ENCODE results near the gene KRTAP1-3.
"Not testable (repeated sequence)": the region's sequence is repeated elsewhere in the genome, so short reads cannot be mapped to it uniquely, and the experiment has no call there.

Gene KRTAP1-3

GRCh38 chr17:41046735-41047465 lies 12.2 kb upstream of the KRTAP1-3 start, which contains the start of gene KRTAP2-1:
Gene KRTAP2-1, minus strand, starts transcription at chr17:41047316. Its CDS starts 49 bp downstream, at chr17:41047267.
- peaks cover 67% of the 10 kb centered on the region for H3K27me3 Mint-ChIP-seq
- DNase-seq (ENCODE audit: low spot score in 2 of 2); H3K36me3 Mint-ChIP-seq (ENCODE audit: insufficient read depth); H3K9me3 Mint-ChIP-seq; ATAC-seq (replicated peaks; ENCODE audit: extremely low read depth, poor library complexity, severe bottlenecking); H3K27ac Mint-ChIP-seq (ENCODE audit: low read depth); H3K4me3 Mint-ChIP-seq; H3K4me1 Mint-ChIP-seq: not testable (repeated sequence)

GRCh38 chr17:41042953-41043352 lies 8.3 kb upstream of the KRTAP1-3 start:
- H3K4me1 Mint-ChIP-seq: no peaks in the 10 kb centered on the region
- ATAC-seq (replicated peaks; ENCODE audit: extremely low read depth, poor library complexity, severe bottlenecking) (no peak), DNase-seq (ENCODE audit: low spot score in 2 of 2) (no peak)
- no peak overlapping the region for H3K27ac Mint-ChIP-seq (ENCODE audit: low read depth)
- no peaks in the 10 kb centered on the region for H3K9me3 Mint-ChIP-seq
- no peaks in the 10 kb centered on the region for H3K36me3 Mint-ChIP-seq (ENCODE audit: insufficient read depth)
- peaks cover 67% of the 10 kb centered on the region for H3K27me3 Mint-ChIP-seq
- H3K4me3 Mint-ChIP-seq: no peak overlapping the region

- ATAC-seq (replicated peaks; ENCODE audit: extremely low read depth, poor library complexity, severe bottlenecking); DNase-seq (ENCODE audit: low spot score in 2 of 2); H3K27ac Mint-ChIP-seq (ENCODE audit: low read depth); H3K36me3 Mint-ChIP-seq (ENCODE audit: insufficient read depth); H3K9me3 Mint-ChIP-seq; H3K4me3 Mint-ChIP-seq; H3K4me1 Mint-ChIP-seq: not testable (repeated sequence)
- peaks cover 61% of the 10 kb centered on the region for H3K27me3 Mint-ChIP-seq
These were observed 6.3 kb upstream of the KRTAP1-3 start, which contains the start of gene KRTAP1-1 for GRCh38 chr17:41040783-41041571. Gene KRTAP1-1, minus strand, starts transcription at chr17:41041450. Its CDS starts 53 bp downstream, at chr17:41041397.

GRCh38 chr17:41037853-41038350 lies 3.2 kb upstream of the KRTAP1-3 start:
- H3K36me3 Mint-ChIP-seq (ENCODE audit: insufficient read depth): no peaks in the 10 kb centered on the region
- ATAC-seq (replicated peaks; ENCODE audit: extremely low read depth, poor library complexity, severe bottlenecking) (no peak), DNase-seq (ENCODE audit: low spot score in 2 of 2) (no peak)
- H3K27me3 Mint-ChIP-seq: peaks cover 74% of the 10 kb centered on the region
- H3K27ac Mint-ChIP-seq (ENCODE audit: low read depth): no peak overlapping the region
- no peaks in the 10 kb centered on the region for H3K4me1 Mint-ChIP-seq
- H3K4me3 Mint-ChIP-seq: no peak overlapping the region
- no peaks in the 10 kb centered on the region for H3K9me3 Mint-ChIP-seq

- Mint-ChIP-seq H3K4me3 (no peak within 1 kb of the TSS), H3K27ac (ENCODE audit: low read depth) (no peak within 1 kb of the TSS), H3K27me3 (peaks cover 77% of the 10 kb centered on the region), H3K4me1 (no peaks in the 10 kb centered on the region), H3K36me3 (ENCODE audit: insufficient read depth) (no peaks in the 10 kb centered on the region), H3K9me3 (no peaks in the 10 kb centered on the region)
- DNase-seq (ENCODE audit: low spot score in 2 of 2): no peak
- ATAC-seq (replicated peaks; ENCODE audit: extremely low read depth, poor library complexity, severe bottlenecking): no peak
These were observed 4.9 kb downstream of the KRTAP1-3 start, which contains the start of gene KRTAP1-4 for GRCh38 chr17:41029633-41030245. Gene KRTAP1-4, minus strand, starts transcription at chr17:41030195. Its CDS starts 117 bp downstream, at chr17:41030078.

- ATAC-seq (replicated peaks; ENCODE audit: extremely low read depth, poor library complexity, severe bottlenecking): no peak
- H3K4me3 Mint-ChIP-seq: no peak within 1 kb of the TSS
- no peak for DNase-seq (ENCODE audit: low spot score in 2 of 2)
- H3K27me3 Mint-ChIP-seq: peaks cover 82% of the 10 kb centered on the region
- H3K36me3 Mint-ChIP-seq (ENCODE audit: insufficient read depth): no peaks in the 10 kb centered on the region
- H3K9me3 Mint-ChIP-seq: no peaks in the 10 kb centered on the region
- H3K4me1 Mint-ChIP-seq: no peaks in the 10 kb centered on the region
- no peak within 1 kb of the TSS for H3K27ac Mint-ChIP-seq (ENCODE audit: low read depth)
These were observed 7.8 kb downstream of the KRTAP1-3 start, which contains the start of gene KRTAP1-5 for GRCh38 chr17:41026715-41027471. Gene KRTAP1-5, minus strand, starts transcription at chr17:41027208. Its CDS starts 53 bp downstream, at chr17:41027155.

- Mint-ChIP-seq H3K27ac (ENCODE audit: low read depth) (no peak overlapping the region), H3K4me1 (no peaks in the 10 kb centered on the region), H3K27me3 (peaks cover 70% of the 10 kb centered on the region), H3K9me3 (no peaks in the 10 kb centered on the region), H3K4me3 (no peak overlapping the region), H3K36me3 (ENCODE audit: insufficient read depth) (no peaks in the 10 kb centered on the region)
- no peak for ATAC-seq (replicated peaks; ENCODE audit: extremely low read depth, poor library complexity, severe bottlenecking)
- DNase-seq (ENCODE audit: low spot score in 2 of 2): no peak
These were observed 10.0 kb downstream of the KRTAP1-3 start for GRCh38 chr17:41024697-41025096.

- Mint-ChIP-seq H3K4me1 (no peaks in the 10 kb centered on the region), H3K4me3 (no peak overlapping the region), H3K27ac (ENCODE audit: low read depth) (no peak overlapping the region), H3K36me3 (ENCODE audit: insufficient read depth) (no peaks in the 10 kb centered on the region), H3K27me3 (peaks cover 48% of the 10 kb centered on the region), H3K9me3 (no peaks in the 10 kb centered on the region)
- ATAC-seq (replicated peaks; ENCODE audit: extremely low read depth, poor library complexity, severe bottlenecking) (no peak), DNase-seq (ENCODE audit: low spot score in 2 of 2) (no peak)
These were observed 14.3 kb downstream of the KRTAP1-3 start for GRCh38 chr17:41020336-41020735.

GRCh38 chr17:41019415-41019814 lies 15.3 kb downstream of the KRTAP1-3 start:
- no peak overlapping the region for H3K27ac Mint-ChIP-seq (ENCODE audit: low read depth)
- H3K9me3 Mint-ChIP-seq: no peaks in the 10 kb centered on the region
- H3K27me3 Mint-ChIP-seq: peaks cover 46% of the 10 kb centered on the region
- ATAC-seq (replicated peaks; ENCODE audit: extremely low read depth, poor library complexity, severe bottlenecking): no peak
- H3K4me1 Mint-ChIP-seq: no peaks in the 10 kb centered on the region
- no peak for DNase-seq (ENCODE audit: low spot score in 2 of 2)
- H3K4me3 Mint-ChIP-seq: no peak overlapping the region
- no peaks in the 10 kb centered on the region for H3K36me3 Mint-ChIP-seq (ENCODE audit: insufficient read depth)

GRCh38 chr17:41018541-41018940 lies 16.1 kb downstream of the KRTAP1-3 start:
- Mint-ChIP-seq H3K4me3 (no peak overlapping the region), H3K27me3 (peaks cover 41% of the 10 kb centered on the region), H3K27ac (ENCODE audit: low read depth) (no peak overlapping the region), H3K9me3 (no peaks in the 10 kb centered on the region), H3K4me1 (no peaks in the 10 kb centered on the region), H3K36me3 (ENCODE audit: insufficient read depth) (no peaks in the 10 kb centered on the region)
- DNase-seq (ENCODE audit: low spot score in 2 of 2): no peak
- ATAC-seq (replicated peaks; ENCODE audit: extremely low read depth, poor library complexity, severe bottlenecking): no peak

- DNase-seq (ENCODE audit: low spot score in 2 of 2): no peak
- H3K9me3 Mint-ChIP-seq: no peaks in the 10 kb centered on the region
- ATAC-seq (replicated peaks; ENCODE audit: extremely low read depth, poor library complexity, severe bottlenecking): no peak
- H3K4me1 Mint-ChIP-seq: no peaks in the 10 kb centered on the region
- no peak overlapping the region for H3K4me3 Mint-ChIP-seq
- no peak overlapping the region for H3K27ac Mint-ChIP-seq (ENCODE audit: low read depth)
- no peaks in the 10 kb centered on the region for H3K36me3 Mint-ChIP-seq (ENCODE audit: insufficient read depth)
- H3K27me3 Mint-ChIP-seq: peaks cover 26% of the 10 kb centered on the region
These were observed 18.0 kb downstream of the KRTAP1-3 start for GRCh38 chr17:41016578-41017215.

All from central memory CD8-positive, alpha-beta T cell (primary cell).